ENCODE results near the gene CDC42BPG.

Gene CDC42BPG

DNA sequence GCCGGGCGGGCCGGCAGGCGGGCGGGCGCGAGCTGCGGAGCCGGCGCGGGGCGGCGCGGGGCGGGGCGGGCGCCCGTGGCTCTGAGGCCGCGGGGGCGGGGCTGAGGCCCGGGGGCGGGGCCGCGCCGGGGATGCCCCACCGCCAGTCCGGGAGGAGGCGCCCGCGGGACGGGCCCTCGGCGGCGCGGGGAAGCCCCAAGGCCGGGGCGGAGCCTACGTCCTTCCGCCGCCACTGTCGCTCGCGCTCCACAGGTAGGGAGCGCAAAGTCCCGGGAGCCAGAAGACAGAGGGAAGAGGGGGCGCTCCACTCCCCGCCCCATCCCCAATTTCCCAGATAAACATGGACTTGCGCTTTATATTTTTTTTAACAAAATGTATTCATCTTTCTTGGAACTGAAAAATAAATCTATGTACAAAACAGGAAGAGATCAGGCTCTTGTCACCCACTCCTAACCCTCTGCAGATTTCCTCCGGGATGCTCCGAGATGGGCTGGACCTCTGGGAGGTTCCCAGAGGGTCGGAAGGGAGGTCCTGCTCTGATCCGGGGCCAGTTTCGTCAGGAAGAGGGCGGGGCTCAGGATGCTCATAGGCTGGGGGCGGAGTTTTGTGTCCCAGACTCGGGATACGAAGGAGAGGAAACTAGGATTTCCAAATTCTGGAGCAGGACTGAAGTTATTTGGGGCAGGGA, 41.2 kb downstream of the CDC42BPG start, which contains the start of gene MAP4K2:
Gene MAP4K2, minus strand, starts transcription at position 57 of the 688 bp plus-strand sequence. CDS start 65 bp downstream, outside the sequence.
- peak; percentile 58 to 70 for DNase-seq

DNA sequence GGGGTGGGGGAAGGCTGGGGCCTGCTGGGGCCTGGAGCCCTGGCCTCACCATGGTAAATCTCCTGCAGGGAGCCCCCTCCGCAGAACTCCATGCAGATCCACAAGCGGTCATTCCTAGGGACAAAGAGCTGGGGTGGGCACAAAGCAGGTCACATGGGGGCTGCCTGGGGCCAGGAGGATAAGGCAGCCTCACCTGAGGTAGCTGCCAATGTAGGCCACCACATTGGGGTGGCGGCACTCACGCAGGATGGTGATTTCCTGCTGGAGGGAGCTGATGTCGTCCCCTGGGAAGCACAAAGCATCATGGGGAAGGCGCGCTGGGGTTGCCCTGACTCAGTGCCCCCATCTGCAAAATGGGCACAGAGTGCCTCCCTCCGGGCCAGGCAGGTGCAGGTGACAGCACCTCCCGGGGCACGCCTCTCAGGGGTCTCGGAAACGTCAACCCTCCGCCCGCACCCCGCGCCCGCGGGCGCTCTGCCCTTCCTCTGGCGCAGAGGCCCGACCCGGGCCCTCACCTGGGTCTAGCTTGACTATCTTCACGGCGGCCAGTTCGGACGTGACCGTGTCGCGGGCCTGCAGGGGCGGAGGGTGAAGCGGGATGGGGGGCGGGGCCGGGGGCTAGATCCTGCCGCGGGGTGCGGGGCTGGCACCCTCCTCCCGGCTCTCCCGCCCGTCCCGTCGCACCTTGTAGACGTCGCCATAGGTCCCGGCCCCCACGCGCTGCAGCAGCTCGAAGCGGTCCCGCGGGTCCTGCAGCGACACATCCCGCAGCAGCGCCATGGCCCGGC, 41.9 kb downstream of the CDC42BPG start:
- no peak for DNase-seq

DNA sequence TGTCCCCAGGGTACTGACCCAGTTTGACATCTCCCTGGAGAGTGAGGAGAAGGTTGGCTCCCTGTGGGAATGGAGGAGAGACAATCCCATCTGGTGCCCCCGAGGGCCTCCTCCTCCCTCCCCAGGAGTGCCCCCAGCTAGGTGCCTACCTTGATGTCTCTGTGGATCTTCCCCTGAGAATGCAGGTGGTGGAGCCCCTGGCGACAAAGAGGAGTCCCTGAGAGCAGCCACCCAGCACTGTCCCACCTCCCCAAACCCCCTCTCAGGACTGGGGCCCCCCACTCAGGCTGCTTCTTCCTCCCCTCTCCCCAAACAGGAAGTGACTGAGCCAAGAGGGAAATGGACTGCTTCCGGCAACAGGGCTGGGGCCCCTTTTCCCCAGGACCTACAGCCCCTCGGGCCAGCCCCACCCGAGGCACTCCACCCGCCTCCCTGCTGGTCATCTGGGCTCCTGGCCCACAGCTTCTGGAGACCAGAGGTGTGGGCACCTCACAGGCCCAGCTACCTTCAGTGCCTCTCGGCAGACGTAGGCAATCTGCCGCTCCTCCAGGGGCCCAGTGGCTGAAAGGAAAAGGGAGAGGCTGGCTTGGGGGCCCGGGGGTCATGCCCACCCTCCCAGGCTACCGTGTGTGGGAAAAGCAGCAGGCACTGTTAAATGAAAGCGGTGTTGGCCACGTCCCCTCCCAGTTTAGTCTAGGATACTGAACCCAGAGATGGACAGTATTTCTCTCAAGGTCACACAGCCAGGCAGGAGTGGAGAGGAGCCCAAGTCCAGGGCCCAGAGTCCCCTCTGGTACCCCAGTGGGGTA, 42.7 kb downstream of the CDC42BPG start:
- DNase-seq = no peak

DNA sequence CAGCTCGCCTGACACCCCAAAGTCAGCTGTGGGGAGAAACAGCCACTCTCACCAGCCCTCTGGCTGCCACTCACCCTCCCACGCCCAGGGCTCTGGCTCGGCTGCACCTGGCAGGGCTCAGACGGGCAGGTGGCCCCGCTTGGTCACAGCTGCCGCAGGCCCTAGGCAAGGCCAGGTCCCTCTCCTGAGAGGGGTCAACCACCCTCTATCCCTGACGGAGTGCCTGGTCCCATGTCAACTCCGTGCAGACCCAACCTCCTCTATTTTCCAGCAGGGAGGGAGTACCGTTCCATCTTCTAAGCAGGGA, 43.3 kb downstream of the CDC42BPG start:
- no peak for DNase-seq

DNA sequence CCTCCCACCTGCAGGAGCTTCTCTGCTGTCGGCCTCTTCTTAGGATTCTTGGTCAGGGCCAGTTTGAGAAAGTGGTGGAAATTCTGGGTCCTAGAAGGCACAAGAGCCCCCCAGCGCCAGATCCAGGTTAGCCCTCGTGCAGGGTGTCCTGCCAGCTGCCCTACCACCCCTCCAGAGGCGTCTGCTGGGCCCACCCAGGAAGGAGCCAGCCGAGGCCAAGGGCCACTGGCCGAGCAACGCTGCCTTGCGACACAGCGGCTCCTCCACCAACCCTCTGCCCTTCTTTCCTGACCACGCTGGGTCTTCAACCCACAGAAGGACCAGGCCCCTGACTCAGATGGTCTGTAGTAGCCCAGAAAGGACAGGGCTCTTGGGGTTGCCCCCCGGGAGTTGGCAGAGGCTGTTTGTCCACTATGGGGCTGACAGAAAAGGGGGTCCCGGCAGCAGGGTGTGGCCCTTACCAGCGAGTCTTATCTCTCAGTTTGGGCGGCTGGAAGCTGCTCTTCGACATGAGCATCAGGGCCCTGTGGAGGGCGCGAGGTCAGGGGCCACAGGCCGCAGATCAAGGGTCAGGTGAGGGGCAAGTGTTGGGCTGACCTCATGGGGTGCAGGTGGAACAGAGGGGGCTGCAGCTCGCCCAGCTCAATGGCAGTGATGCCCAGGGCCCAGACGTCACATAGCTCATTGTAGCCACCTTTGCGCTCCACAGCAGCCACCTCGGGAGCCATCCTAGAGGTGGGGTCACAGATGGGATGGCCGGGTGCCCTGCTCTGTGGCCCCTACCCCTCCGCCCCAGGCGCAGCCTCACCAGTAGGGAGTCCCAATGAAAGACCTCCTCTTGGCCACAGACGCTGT, 43.9 kb downstream of the CDC42BPG start:
- DNase-seq = no peak

DNA sequence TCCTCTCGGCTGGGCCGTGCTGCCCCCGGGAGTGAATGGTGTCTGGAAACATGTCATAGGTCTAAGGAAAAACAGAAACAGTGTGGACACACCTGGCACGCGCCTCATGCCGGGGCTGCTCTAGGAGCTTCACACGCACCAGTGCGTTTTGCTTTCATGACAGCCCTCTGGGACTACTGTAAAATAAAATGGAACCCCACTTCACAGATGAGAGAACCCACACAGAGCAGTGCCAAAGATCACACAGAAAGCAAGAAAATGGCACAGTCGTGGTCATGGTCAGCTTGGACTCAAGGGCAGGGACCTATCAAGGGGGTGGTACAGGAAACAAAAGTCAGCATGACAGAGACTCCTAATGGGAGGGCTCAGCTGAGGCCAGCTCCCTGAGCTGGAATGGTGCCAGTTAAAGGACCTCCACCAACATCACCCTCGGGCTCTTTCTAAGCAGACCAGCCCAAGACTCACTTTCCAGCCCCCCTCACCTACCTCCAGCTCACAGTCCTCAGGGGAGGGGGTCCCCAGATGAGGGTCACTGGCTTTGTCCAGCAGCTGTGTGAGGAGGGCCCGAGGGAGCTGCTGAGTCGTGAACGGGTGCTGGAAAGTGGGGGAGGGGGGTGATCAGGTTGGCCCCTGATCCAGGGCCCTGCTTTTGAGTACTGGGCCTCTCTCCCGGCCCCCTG, 44.7 kb downstream of the CDC42BPG start:
- DNase-seq = no peak

DNA sequence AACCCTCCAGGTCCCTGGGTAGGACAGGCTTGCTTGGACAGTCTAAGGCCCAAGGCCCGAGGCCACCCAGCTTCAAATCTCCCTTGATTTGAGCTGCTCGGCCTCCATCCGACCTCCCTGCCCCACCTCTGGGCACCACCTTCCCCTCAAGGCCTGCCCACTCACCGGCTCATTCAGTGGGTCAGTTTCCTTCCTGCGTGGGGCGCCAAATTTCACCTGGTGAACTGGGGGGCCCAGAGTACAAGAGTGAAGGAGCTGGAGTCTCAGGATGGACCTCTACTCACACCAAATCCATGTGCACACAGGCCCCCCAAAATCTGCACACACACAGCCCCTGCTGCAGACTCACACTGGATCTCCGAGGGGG, 45.2 kb downstream of the CDC42BPG start:
- no peak for DNase-seq

DNA sequence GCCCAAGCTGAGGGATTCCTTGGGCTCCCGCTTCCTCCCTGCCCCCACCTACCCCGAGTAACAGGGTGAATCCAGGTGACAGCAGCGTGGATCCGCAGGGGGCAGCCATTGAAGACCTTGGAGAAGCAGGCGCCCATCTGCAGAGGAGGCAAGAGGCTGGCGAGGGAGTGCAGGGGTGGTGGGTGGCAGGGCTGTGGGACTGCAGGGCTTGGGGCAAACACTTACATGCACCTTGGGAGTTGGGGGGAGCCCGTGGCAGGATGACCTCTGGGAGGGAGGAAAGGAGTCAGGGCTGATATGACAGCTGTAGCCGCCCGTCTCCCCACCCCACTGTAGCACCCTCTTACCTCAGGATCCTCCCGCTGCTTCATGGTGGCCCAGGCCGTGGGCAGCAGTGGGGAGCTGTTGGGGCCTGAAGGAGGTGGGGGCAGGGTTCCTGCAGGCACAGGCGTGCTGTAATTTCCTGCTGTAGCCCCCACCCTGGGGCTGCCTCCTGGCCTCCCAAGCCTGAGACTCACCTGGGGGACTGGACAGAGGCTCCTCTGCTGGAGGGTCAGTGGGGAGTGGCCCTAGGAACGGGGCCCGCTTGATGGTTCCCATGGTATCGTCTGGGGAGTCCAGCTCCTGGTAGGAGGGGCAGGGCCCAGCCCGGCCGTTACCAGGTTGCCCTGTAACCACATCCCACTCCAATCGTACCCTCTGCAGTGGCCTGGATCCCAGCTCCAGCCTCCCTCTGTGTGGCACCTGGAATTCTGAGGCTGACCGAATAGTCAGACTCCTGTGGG, 47.5 kb downstream of the CDC42BPG start:
- no peak for DNase-seq

DNA sequence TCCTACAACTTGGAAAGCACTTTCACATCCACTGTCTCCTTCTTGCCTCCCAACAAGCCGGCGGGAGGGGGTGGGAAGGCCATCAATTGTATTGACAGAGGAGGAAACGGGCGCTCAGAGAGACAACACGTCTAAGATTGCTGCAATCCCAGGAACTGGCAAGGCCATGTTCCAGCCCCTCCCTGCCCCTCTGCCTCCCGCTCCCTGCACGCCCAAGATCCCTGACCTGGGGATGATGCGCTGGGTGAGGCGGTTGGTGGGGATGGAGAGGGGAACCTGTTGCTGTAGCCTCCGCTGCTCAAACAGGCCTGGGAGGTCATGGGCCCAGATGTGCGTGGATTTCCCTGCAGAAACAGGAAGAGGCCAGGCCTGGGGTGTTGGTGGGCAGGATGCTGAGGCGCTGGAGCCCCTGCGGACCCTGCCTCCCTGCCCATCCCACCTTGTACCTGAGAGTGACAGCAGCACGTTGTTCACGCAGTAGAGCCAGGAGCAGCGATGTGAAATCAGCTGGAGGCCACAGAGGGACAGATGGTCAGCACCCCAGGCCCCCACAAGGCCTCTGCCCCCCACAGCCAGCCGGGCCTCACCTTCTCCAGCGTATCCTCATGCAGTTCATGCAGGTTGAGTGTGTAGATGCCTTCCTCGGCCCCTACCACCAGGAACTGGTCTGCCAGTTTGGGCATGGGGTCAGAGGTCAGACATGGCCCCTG, 48.3 kb downstream of the CDC42BPG start:
- DNase-seq = no peak

DNA sequence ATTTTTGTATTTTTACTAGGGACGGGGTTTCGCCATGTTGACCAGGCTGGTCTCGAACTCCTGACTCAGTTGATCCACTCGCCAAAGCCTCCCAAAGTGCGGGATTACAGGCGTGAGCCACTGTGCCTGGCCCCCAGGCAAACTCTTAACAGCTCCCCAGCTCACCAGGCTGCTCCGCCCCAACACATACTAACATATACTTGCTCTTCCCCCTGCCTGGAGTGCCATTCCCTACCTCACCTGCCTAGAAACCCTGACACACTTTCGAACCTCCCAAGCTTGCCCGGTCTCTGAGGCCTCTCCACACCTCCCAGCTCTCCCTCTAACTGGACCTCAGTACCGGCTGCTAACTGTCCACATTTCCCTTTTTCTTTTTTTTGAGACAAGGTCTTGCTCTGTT, 49.9 kb downstream of the CDC42BPG start:
- DNase-seq = no peak

DNA sequence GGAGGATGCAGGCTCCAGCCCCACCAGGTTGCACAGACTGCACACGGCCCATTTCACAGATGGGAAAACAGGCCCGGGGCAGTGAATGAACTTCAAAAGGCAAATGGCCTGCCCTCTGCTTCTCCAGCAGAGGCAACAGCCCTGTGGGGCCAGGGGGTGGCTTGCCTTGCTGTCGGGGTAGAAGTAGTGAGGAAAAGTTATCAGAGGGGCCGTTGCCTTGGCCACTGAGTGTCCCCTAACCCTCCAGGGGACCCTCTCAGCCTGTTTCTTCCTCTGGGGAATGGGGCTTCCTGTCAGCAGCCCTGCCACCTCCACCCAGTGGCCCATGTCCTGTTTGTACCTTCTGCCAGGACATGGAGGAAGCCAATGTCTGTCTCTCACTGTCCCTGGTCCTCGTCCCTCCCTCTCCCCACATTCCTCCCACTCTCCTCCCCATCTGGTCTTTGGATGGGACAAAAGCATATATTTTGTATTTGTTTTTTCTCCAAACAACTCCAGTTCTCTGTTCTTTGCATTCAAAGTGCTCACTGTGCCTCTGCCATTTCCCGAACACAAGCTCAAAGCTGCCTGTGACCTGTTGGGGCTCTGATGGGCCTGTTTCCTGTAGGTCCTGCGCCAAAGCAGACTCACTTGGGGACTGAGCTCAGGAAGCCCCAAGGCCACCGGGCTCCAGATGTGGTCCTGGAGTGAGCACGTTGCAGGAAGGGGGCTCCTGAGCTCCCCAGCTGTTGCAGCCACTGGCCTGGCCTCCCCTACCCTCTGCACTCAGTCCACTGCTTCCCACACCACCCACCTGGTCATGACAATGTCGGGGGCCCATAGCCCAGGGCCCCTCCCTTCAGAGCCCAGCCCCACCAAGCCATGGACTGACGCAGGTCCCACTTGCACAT, 50.9 kb downstream of the CDC42BPG start:
- DNase-seq = no peak

DNA sequence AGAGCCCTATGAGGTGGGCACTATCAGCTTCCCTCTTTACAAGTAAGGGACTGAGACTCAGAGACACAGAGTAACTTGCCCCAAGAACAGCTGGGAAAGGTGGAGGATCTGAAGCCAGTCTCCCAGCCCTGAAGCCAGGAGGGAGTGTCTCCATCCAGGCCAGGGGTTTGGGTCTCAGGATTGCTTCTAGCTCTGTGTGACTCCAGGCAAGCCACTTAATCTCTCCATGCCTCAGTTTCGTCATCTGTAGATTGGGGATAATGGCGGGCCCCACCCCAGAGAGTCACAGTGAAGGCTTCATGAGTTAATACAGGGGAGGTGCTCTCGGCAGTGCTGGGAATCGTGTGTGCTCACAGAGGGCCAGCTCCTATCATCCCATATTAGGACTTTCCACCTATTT, 52.0 kb downstream of the CDC42BPG start:
- DNase-seq = no peak

DNA sequence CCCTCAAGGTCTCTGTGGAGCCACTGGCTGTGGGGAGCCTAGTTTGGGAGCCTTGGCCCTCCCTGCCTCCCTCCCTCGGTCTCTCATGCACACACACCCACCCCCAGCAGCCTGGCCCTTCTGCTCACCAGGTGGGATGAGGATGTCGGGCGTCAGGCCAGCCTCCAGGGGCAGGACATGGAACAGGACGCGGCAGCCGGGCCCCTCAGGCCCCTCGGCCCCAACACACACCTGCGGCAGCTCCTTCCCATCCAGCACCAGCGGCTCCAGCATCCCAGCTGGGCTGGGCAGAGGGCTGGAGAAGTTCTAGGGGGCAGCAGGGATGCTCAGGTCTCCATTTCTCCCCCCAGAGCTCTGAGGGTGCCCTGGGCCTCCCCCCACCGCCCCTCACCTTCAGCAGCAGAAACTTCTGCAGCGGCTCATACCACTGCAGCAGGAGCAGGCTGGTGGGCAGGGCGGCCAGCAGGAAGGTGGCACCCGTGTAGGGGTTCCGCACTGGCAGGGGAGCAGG, 52.6 kb downstream of the CDC42BPG start:
- DNase-seq = no peak

DNA sequence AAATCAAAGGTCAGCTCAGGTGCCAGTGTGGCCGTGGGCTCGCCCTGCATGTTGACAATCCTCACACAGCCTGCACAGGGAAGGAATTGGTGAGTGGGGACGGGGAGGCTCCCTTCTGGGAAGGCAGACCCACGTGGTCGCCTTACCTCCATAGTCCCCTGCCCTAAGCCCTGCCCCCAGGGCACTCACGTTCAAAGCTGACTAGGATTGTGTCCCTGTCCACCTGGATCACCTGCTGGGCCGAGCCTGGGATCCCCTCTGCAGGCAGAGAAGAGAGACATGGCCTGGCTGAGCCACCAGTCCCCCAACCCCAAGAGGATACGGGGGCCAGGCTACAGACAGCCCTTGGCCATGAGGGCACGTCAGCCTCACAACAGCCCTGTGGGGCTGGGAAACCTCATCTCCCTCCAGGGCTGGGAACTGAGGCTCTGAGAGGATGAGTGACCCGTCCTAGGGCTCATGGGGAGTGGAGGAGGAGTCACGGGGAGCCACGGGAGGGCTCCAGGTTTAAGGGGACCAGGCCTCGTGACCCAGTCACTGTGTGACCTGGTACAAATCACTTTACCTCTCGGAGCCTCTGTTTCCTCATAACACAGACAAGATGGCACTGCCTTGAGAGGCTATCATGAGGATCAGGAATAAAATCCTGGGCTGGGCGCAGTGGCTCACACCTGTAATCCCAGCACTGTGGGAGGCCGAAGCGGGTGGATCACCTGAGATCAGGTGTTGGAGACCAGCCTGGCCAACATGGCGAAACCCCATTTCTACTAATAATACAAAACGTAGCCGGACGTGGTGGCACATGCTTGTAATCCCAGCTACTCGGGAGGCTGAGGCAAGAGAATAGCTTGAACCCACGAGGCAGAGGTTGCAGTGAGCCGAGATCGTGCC, 54.0 kb downstream of the CDC42BPG start:
- DNase-seq = no peak

DNA sequence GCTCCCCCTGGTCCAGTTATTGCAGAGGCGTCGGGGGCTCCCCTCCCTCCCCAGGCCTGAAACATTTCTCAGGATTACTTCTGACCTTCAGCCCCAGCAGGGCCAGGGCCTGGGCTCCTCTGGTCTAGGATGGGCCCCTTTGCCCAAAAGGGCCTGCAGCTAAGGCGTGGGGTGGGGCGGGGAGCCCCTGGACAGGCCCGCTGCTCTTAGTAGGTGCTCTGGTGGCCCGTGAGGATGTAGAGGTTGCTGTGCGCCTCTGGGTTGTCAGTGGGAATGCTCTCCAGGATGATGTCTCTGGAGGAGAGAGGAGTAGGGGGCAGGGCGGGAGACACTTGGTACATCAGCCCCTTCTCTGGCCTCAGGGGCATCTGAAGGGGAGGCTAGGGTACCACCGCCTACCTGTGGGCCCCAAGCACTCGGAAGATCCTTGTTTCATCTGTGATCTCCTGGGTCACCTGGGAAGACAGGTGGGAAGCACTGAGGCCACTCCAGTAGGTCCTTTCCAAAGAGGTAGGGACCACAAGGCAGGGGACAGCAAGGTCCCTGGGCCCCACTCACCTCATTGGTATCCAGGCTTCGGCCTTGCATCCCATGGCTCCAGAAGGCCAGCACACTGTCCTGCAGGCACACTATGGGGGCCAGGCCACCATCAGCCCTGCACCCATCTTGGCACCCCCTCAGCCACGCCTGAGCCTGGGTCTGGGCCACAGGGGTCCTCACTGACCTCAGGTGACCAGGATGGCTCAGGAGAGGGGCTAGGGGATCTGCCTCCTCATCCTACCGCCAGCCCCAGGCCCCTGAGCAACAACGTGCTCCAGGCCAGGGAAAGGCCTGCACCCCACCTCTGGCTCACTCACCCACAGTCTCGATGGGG, 54.9 kb downstream of the CDC42BPG start:
- DNase-seq = no peak

DNA sequence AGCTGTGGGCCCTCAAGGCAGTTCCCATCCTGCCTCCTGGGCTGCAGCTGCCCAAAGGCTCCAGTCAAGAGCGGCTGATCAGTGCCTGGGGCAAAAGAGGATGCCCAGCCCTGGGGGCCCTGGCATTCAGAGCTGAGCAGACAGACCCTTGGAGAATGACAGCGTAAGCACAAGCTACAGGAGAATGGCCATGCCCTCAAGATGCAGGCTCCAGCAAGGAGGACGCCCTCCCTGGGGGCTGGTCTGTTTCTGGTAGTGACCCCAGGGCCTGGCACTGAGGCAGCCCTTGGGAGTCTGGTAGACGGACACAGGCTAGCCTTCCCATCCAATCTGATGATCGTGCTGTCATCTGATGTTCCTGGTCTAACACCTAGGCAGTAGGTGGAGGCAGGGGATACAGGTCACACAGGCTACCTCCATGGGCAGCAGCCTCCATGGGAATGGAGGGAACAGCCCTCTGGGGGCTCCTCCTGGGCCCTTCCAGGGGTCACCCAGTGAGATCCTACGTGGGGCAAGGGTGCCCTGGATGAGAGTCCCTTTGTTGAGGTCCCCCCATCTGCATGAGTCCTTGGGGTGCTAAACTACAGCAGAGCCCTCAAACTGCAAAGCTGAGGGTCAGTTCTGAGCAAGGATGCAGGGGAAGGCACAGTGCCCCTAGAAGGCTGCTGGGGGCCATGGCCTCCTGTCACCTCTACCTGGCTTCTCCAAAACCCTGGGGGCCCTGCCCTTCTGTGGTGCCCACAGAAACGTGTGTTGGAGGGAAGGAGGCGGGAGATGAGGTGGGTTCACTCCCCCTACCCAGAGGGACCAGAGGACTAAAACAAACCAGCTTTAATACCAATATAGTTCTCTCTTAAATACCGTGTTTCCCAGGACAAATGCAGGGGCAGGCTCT, 55.9 kb downstream of the CDC42BPG start:
- DNase-seq = no peak

Data from hippocampal formation (tissue), 2 donors.